ENCODE measurements around the gene MAPKAPK2.

The MAPKAPK2 gene

DNA sequence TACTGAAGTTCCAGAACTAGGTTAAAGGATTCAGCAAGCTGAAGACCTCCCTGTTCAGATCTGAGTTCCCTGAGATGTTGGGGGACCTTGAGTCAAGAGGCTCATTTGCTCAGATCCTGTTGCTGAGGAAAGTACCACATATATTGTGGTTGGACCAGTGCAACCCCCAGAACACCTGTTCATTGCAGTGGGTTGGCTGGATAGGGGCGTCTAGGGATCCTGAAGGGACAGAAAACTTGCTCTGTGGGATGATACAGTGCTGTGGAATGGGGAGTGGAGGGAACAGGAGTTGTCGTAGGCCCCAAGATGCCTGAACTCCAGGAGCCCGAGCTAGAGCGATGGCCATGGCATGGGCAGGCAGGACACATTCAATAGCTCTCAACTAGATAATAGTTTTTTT lies 24.6 kb upstream of the MAPKAPK2 start:
- DNase-seq (ENCODE audit: low read depth in 2 of 2), result no peak

DNA sequence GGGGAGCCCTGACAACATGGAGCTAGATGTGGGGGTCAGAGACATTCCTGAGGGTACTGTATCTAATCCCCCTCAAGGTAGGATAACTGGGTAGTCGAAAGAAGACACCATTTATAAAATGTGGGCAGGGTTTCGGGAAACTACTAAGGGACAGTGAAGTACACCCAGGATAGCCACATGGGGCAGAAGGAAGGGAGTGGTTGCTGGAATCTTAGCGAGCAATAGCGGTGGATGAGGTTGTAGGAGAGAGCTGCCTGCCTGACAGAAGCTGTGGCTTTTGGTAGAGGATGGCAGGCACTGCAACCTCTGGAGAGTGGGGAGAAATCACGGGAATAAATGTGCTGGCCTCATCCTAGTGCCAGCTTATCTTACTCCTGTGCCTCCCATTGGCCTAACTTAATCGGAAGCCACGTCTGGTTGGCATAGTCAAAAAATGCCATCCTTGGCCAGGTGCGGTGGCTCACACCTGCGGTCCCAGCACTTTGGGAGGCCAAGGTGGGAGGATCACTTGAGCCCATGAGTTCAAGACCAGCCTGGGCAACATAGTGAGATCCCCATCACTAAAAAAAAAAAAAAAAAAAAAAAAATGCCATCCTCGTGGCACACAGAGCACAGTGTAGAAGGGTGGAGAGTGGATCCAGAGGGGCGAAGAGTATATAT lies 23.4 kb upstream of the MAPKAPK2 start:
- no peak for DNase-seq (ENCODE audit: low read depth in 2 of 2)

DNA sequence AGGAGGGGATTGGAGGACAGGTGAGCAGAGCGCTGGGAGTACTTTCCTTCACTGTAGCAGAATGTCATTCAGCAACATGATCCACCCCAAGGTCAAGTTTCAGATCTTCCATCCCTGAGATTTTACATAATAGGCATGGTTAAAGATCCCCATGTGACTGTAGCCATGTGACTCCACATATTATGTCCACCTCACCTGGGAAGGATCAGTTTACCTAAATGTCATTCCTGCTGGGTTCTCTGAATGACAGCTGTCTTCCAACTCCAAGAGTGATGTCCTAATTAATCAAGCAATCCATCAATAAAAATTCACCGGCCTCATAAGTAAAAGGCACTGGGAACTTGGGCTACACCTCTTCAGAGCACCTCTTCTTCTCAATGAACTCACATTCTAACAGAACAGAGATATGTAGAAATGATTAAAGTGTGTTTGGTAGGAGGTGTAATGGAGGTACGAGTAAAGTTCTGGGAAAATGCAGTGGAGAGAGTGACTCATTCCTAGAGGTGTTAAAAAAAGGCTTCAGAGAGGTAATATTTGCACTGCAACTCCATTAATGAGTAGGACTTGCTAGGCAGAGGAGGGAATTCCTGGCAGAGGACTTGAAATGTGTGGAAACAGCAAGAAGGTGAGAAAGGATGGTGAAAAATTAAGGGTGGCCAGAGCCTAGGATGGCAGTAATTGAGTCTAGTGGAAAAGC lies 22.2 kb upstream of the MAPKAPK2 start:
- no peak for DNase-seq (ENCODE audit: low read depth in 2 of 2)

- no peak for DNase-seq (ENCODE audit: low read depth in 2 of 2)
These were observed 21.3 kb upstream of the MAPKAPK2 start for GRCh38 chr1:206663362-206663761.

- peak; percentile 58 to 63 for DNase-seq (ENCODE audit: low read depth in 2 of 2)
These were observed 20.7 kb upstream of the MAPKAPK2 start for GRCh38 chr1:206663832-206664652.

GRCh38 chr1:206664740-206665139 lies 20.0 kb upstream of the MAPKAPK2 start:
- no peak for DNase-seq (ENCODE audit: low read depth in 2 of 2)

DNA sequence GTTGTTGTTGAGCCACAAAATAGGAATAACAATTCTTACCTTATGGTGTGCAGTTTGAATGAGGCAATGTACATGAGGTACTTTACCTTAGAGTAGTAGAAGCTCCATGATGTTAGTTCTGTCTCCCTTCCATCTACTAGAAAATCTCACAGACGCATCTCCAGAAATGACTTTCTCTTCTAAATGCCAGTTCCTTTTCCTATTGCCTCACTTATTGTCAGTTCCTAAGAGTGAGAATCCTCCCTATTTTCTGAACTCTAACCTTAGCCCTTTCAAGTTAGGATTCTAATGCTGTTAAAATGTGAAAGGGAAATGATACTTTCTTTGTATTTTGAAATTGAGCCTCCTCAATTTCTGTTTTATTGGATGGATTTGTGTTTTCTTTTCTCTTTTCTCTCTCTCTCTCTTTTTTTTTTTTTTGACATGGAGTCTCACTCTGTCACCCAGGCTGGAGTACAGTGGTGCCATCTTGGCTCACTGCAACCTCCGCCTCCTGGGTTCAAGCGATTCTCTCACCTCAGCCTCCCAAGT lies 18.6 kb upstream of the MAPKAPK2 start:
- no peak for DNase-seq (ENCODE audit: low read depth in 2 of 2)

DNA sequence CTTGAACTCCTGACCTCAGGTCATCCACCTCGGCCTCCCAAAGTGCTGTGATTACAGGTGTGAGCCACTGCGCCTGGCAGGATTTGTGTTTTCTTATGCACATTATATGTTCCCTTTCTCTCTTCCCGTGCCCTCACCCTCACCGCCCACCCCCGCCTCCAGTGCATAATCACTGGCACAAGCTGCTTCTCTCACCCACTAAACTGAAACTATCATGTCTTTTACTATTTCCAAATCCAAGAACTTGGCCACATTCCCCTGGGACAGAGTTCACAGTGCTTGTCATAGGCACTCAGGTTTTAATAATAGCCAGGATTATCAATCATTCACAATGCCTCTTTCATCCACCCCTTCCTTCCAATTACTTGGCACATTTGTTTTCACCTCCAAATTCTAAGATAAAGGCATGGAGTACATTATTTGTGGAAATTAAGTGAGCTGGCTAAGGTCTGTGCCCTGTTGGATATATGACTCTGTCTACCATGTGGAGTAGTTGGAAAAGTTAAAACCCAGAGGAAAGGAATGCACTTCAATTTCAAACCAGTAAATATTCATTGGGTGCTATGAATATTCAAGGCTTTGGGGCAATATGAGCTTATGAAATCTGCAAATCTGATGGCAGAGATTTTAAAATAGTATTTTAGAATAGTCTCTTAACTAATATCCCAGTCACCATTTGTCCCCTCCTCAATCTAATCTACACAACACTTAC lies 17.6 kb upstream of the MAPKAPK2 start:
- no peak for DNase-seq (ENCODE audit: low read depth in 2 of 2)

- DNase-seq (ENCODE audit: low read depth in 2 of 2), result no peak
These were observed 16.4 kb upstream of the MAPKAPK2 start for GRCh38 chr1:206668351-206668750.

DNA sequence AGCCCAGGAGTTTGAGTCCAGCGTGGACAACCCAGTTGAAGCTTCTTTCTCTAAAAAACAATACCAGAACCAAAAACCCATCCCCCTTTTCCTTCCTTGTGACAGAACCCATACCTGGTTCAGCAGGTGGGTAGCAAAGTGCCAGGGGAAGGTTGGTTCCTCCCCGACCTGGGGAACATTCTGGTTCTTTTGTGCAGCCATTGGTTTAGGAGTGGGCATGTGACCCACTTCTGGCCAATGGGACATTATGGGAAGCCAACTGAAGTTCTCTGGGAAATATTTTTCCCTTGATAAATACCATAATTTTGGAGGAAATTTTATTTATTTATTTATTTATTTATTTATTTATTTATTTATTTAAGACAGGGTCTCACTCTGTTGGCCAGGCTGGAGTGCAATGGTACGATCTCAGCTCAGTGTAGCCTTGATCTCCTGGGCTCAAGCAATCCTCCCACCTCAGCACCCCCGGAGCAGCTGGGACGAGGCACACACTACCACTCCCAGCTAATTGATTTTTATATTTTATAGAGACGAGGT lies 15.8 kb upstream of the MAPKAPK2 start:
- DNase-seq (ENCODE audit: low read depth in 2 of 2), result no peak

- no peak for DNase-seq (ENCODE audit: low read depth in 2 of 2)
These were observed 12.6 kb upstream of the MAPKAPK2 start for GRCh38 chr1:206672011-206672688.

DNA sequence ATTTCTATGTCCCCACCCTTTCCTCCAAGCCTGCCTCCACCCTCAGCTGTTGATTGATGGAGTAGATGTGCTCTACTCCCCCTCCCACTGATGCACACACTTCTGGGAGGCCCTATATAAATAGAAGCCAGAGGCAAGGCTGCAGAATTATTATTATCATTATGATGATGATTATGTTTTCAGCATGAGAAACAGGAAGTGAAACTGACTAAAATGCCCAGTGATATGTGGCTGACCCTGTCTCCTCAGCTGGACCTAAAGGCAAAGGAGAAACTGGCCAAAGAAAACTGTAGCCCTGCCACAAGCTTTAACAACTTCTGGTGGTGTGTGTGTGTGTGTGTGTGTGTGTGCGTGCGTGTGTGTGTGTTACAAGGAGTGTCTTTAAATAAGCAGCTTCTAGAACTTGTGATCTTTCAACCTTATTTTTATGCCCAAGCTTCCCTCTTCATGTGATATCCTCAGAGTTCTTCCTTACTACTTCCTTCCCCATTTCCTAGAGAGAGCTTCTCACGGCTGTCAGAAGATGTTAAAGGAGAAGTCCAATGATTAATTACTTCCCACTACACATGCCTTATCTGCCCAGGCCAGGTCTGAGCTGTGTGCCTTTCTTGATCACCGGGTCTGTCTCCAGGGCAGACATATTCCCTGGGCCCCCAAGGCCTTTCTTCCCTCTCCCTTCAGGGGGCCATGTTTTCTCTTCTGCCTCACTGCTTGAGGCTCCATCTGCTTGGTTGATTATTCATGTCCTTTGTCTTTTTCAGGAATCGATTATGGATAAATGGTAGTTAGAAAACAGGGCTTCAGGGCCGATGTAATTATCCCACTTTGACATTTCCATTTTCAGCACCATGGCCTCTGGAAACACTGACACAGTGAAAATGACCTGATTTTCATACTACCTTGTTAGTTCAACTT lies 11.6 kb upstream of the MAPKAPK2 start:
- no peak for DNase-seq (ENCODE audit: low read depth in 2 of 2)

DNA sequence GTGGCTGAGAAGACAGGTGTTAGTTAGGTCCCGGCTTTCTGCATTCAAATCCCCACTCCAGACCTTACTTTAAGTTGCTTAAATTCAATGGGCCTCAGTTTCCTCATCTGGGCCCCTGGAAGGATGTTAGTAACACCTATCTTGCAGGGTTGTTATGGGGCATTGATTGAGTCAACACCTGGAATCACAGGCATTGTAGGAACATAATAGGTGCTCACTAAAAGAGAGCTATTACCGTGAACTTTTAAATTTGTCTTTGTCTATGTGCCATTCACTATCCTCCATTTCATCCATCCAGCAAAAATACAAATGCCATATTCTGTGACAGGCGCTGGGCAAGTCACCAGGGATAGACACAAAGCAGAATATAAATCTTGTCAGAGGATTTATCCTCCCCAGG lies 10.5 kb upstream of the MAPKAPK2 start:
- DNase-seq (ENCODE audit: low read depth in 2 of 2), result no peak

- no peak for DNase-seq (ENCODE audit: low read depth in 2 of 2)
These were observed 9.9 kb upstream of the MAPKAPK2 start for GRCh38 chr1:206674745-206675175.

DNA sequence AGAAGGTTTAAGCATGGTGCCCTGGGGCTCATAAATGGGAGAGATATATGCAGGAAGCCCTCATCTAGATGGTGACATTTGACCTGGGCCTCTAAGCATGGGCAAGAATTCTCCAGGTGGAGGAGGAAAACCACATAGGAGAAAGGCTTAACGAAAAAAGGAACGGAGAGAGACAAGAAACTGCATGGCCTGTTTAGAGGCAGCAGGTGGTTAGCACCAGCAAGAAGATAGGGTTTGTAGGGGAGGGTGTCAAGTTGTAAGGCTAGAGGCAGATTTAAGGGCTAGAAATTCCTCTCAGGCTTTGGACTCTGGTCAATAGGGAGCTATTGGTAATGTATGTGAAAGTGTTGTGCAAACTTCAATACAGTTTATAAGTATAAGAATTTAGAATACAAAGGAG lies 8.2 kb upstream of the MAPKAPK2 start:
- no peak for DNase-seq (ENCODE audit: low read depth in 2 of 2)

GRCh38 chr1:206678490-206678889 lies 6.2 kb upstream of the MAPKAPK2 start:
- no peak for DNase-seq (ENCODE audit: low read depth in 2 of 2)

DNA sequence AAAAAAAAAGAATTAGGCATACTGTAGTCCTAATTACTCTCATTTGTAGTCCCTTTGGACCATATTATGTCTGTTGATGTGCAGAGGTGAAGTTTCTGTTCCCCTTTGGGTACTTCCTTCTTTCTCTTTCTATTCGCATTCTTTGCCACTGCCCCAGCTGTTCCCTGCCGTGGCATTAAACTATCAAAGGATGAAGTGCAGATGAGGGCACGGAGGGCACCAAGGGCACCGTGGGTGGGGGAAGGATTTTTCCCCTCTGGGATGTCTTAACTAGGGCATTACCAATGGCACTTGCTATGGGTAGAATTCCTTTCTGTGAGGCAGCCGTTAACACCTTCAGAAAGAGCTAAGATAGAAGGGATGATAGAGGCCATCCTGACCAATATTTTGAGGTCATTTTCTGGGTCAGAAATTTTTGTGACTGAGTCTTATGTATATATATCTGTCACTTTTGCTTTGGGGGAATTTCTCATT lies 4.9 kb upstream of the MAPKAPK2 start:
- no peak for DNase-seq (ENCODE audit: low read depth in 2 of 2)

DNA sequence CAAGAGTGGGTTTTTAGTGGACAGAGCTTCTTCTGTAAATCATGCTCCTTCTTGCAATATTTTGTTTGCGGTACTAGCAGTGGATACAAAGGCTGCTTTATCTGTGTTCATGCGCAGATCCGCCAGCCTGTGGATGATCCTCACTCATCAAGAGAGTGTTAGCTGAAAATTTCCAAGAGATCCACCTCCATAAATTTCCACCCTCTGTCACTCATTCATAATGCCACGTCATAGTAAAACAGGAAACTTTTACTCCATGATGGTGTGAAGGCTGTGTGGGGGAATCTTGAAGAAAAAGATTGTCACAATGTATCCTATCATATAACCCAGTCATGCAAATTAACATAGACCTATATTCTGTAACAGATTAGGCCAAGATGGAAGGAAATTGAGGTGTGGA lies 4.4 kb upstream of the MAPKAPK2 start:
- no peak for DNase-seq (ENCODE audit: low read depth in 2 of 2)

- no peak for DNase-seq (ENCODE audit: low read depth in 2 of 2)
These were observed 3.3 kb upstream of the MAPKAPK2 start for GRCh38 chr1:206681359-206681758.

DNA sequence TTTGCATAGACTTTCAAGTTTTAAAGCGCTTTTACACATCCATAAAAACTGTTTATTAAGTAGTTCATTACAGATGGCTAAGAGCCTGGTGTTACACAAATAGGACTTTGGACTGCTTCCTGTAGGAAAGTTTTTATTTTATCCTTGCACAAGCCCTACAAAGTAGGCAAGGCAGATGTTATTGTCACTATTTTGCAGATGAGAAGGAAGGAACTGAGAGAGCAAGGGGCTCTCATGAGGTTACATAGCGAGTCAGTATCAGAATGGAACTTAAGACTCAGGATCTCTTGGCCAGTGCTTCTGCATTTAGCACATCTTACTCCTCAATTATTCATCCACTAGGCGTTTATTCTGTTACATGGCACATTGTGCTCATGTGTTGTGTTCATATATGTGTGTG lies 2.6 kb upstream of the MAPKAPK2 start:
- no peak for DNase-seq (ENCODE audit: low read depth in 2 of 2)
